PC-9 (cell line): ENCODE measurements around the gene EPB41L5. TPM values are rescaled to one million over a fixed set of nuclear protein-coding genes. Genes with fewer than 3 reads are reported as not detected.
"Not testable (repeated sequence)": the region's sequence is repeated elsewhere in the genome, so short reads cannot be mapped to it uniquely, and the experiment has no call there.

Experiments
- BruUV-seq: library from RNA; stranded (reverse); fragments of 400-500 nt; replicated peaks from 2 replicates; lab custom pipeline; 2021; lab: Mats Ljungman, UMichigan
- CTCF ChIA-PET: fragments of 300-600 bp; sonication (Branson Sonifier 250); formaldehyde crosslinking; loops from one replicate; lab custom pipeline; 2022; ENCODE audit warnings: antibody characterized with exemption; lab: Charles Lee
- POLR2A ChIA-PET: fragments of 300-600 bp; sonication (Branson Sonifier 250); formaldehyde crosslinking; loops from one replicate; lab custom pipeline; 2022; ENCODE audit warnings: antibody characterized with exemption; ENCODE audit not compliant: unreplicated experiment; lab: Charles Lee
- DNase-seq, 2 experiments: peaks; one replicate each; pipeline versions ENCODE4 v3.0.0 to v3.0.0-alpha.2; 2015 to 2022; ENCODE audit warnings: mixed read lengths in 1 of 2
- H2AFZ ChIP-seq: fragments of 200-600 bp; sonication (generic); 2 replicates; pipeline ENCODE4 v1.8.1; 2017; ENCODE audit warnings: antibody characterized with exemption
- H3F3A ChIP-seq: fragments of 200-600 bp; sonication (generic); 2 replicates; pipeline ENCODE4 v1.8.1; 2017; ENCODE audit warnings: antibody characterized with exemption, mild to moderate bottlenecking, low read depth; ENCODE audit not compliant: insufficient read depth
- H3K27ac ChIP-seq: fragments of 200-600 bp; sonication (generic); 2 replicates; pipeline ENCODE4 v1.6.1; 2016; ENCODE audit warnings: mixed run types
- H3K27me3 ChIP-seq: fragments of 200-600 bp; sonication (generic); 2 replicates; pipeline ENCODE4 v1.6.1; 2016; ENCODE audit warnings: low read depth, mixed run types; ENCODE audit not compliant: insufficient read depth
- H3K36me3 ChIP-seq: fragments of 200-600 bp; sonication (generic); 2 replicates; pipeline ENCODE4 v1.6.1; 2016; ENCODE audit warnings: low read depth, mixed run types
- H3K4me1 ChIP-seq: fragments of 200-600 bp; sonication (generic); replicated peaks from 2 replicates; pipeline ENCODE4 v1.6.1; 2016; ENCODE audit warnings: mixed run types; ENCODE audit not compliant: insufficient read depth
- H3K4me2 ChIP-seq: fragments of 200-600 bp; sonication (generic); 2 replicates; pipeline ENCODE4 v1.6.1; 2017; ENCODE audit warnings: mixed run types
- H3K4me3 ChIP-seq: fragments of 200-600 bp; sonication (generic); 2 replicates; pipeline ENCODE4 v1.6.1; 2016; ENCODE audit warnings: mixed run types
- H3K79me2 ChIP-seq: fragments of 200-600 bp; sonication (generic); 2 replicates; pipeline ENCODE4 v1.6.1; 2017; ENCODE audit warnings: low read depth, mixed run types
- H3K9me2 ChIP-seq: fragments of 200-600 bp; sonication (generic); 2 replicates; pipeline ENCODE4 v1.8.1; 2017; ENCODE audit warnings: mild to moderate bottlenecking; ENCODE audit not compliant: insufficient read depth
- H3K9me3 ChIP-seq: fragments of 200-600 bp; sonication (generic); 2 replicates; pipeline ENCODE4 v1.8.1; 2016; ENCODE audit warnings: low read depth; ENCODE audit not compliant: insufficient read depth
- H4K20me1 ChIP-seq: fragments of 200-600 bp; sonication (generic); 2 replicates; pipeline ENCODE4 v1.8.1; 2017; ENCODE audit not compliant: insufficient read depth
- CTCF ChIP-seq: fragments of 200-600 bp; sonication (generic); conservative IDR thresholded peaks from 2 replicates; pipeline ENCODE4 v1.6.1; 2017; ENCODE audit warnings: mixed run types, antibody characterized with exemption, mild to moderate bottlenecking, moderate library complexity
- EZH2 ChIP-seq: fragments of 200-600 bp; sonication (generic); IDR thresholded peaks from 2 replicates; pipeline ENCODE4 v1.8.0; 2017; ENCODE audit warnings: antibody characterized with exemption, low read depth
- intact Hi-C: fragments of 100-400 bp; cut with micrococcal nuclease; formaldehyde crosslinking; loops from one replicate; pipeline ENCODE4 v1.10.0; 2022; ENCODE audit not compliant: unreplicated experiment
- total RNA-seq: library from RNA; stranded (reverse); gene quantifications from 2 replicates; pipeline ENCODE4 v1.2.3, GENCODE V29; 2021

The EPB41L5 gene
- total RNA-seq, 1 experiment from 2014 or later: 18.4 TPM

DNA sequence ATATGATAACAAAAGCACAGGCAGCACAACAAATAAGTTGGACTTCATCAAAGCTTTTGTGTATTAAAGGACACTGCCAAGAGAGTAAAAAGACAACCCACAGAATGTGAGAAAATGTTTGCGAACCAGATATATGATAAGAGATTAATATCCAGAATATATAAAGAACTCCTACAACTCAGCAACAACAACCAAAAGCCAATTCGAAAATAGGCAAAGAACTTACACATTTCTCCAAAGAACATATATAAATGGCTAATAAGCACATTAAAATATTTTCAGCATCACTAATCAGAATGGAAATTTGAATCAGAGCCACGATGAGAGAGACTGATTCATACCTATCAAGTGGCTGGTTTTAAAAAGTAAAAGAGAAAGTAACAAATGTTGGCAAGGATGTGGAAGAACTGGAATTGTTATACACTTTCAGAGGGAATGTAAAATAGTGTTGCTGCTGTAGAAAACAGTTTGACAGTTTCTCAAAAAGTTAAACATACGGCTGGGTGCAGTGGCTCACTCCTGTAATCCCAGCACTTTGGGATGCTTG, 25.2 kb downstream of the EPB41L5 start:
- H3K79me2 ChIP-seq: no peaks in the 10 kb centered on the region
- intact Hi-C loops: no loop called here
- no peaks in the 10 kb centered on the region for H3K9me3 ChIP-seq
- no TSS peak for BruUV-seq
- no peaks in the 10 kb centered on the region for H3K36me3 ChIP-seq
- H3F3A ChIP-seq: 0 out of 2 replicates have a peak, but pooled peaks cover 2% of the 10 kb centered on the region
- H4K20me1 ChIP-seq: no peaks in the 10 kb centered on the region; the same call in 1 of the 2 replicates
- no peaks in the 10 kb centered on the region for H3K9me2 ChIP-seq
- POLR2A ChIA-PET: no interaction called here
- no peaks in the 10 kb centered on the region for H3K4me1 ChIP-seq
- H2AFZ ChIP-seq: no peak overlapping the region
- CTCF ChIA-PET: no interaction called here
- H3K4me2 ChIP-seq: no peak overlapping the region
- TF ChIP-seq CTCF (no peak), EZH2 (no peak)
- H3K4me3 ChIP-seq: no peak overlapping the region
- no peak overlapping the region for H3K27ac ChIP-seq
- DNase-seq: no peak
- H3K27me3 ChIP-seq: no peaks in the 10 kb centered on the region

GRCh38 chr2:120042359-120042758, 29.5 kb downstream of the EPB41L5 start:
- Histone ChIP-seq H3K4me1 (no peaks in the 10 kb centered on the region), H3K27ac (no peak overlapping the region), H3K4me3 (no peak overlapping the region), H3K9me2 (no peaks in the 10 kb centered on the region), H3K27me3 (no peaks in the 10 kb centered on the region), H4K20me1 (no peaks in the 10 kb centered on the region), H3K79me2 (no peaks in the 10 kb centered on the region), H2AFZ (no peak overlapping the region), H3K4me2 (no peak overlapping the region), H3K36me3 (0 out of 2 replicates have a peak, but pooled peaks cover 4% of the 10 kb centered on the region), H3F3A (0 out of 2 replicates have a peak, but pooled peaks cover under 1% of the 10 kb centered on the region), H3K9me3 (peaks cover 5% of the 10 kb centered on the region; the same call in 1 of the 2 replicates)
- ChIA-PET POLR2A (no interaction called here), CTCF (no interaction called here)
- intact Hi-C loops: no loop called here
- TF ChIP-seq EZH2 (no peak), CTCF (no peak)
- no peak for DNase-seq
- BruUV-seq: no TSS peak

DNA sequence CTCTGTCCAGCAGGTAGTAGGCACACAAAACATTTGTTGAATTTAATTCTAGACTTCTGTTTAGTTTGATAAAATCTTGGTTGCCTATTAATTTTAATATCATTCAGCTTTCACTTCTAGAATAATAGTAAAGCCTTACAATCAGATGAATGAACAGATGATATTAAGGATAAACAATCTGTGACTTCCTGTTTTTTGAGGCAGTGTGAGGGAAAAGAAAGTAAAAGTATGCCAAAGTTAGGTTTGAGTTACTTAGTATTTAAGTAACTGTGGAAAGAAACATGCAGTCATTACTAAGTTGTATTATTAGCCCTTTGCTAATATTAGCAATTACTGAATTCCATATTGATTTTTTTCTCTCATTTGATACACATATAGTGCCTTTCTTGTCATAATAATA, 31.5 kb downstream of the EPB41L5 start:
- ChIA-PET POLR2A (no interaction called here), CTCF (no interaction called here)
- BruUV-seq: no TSS peak

GRCh38 chr2:120045775-120046174, 32.9 kb downstream of the EPB41L5 start:
- H3K4me3 ChIP-seq, CTCF ChIA-PET, H3K27ac ChIP-seq, POLR2A ChIA-PET, H3K9me2 ChIP-seq, H3K36me3 ChIP-seq, H3K4me2 ChIP-seq, intact Hi-C loops, H4K20me1 ChIP-seq, H3K9me3 ChIP-seq, H3K4me1 ChIP-seq, BruUV-seq, H3F3A ChIP-seq, H2AFZ ChIP-seq, H3K27me3 ChIP-seq, DNase-seq, H3K79me2 ChIP-seq: not testable (repeated sequence)

More for the DNA sequence above, 31.5 kb downstream of the EPB41L5 start:
- DNase-seq: no peak
- TF ChIP-seq CTCF (no peak), EZH2 (no peak)
- no peak overlapping the region for H2AFZ ChIP-seq
- H4K20me1 ChIP-seq: no peaks in the 10 kb centered on the region
- H3K79me2 ChIP-seq: no peaks in the 10 kb centered on the region
- intact Hi-C loops: no loop called here
- no peaks in the 10 kb centered on the region for H3K9me2 ChIP-seq
- no peaks in the 10 kb centered on the region for H3F3A ChIP-seq
- H3K27ac ChIP-seq: no peak overlapping the region
- H3K4me1 ChIP-seq: no peaks in the 10 kb centered on the region
- H3K27me3 ChIP-seq: no peaks in the 10 kb centered on the region
- no peak overlapping the region for H3K4me2 ChIP-seq
- H3K36me3 ChIP-seq: 0 out of 2 replicates have a peak, but pooled peaks cover 4% of the 10 kb centered on the region
- no peak overlapping the region for H3K4me3 ChIP-seq
- H3K9me3 ChIP-seq: peaks cover 5% of the 10 kb centered on the region; the same call in 1 of the 2 replicates

DNA sequence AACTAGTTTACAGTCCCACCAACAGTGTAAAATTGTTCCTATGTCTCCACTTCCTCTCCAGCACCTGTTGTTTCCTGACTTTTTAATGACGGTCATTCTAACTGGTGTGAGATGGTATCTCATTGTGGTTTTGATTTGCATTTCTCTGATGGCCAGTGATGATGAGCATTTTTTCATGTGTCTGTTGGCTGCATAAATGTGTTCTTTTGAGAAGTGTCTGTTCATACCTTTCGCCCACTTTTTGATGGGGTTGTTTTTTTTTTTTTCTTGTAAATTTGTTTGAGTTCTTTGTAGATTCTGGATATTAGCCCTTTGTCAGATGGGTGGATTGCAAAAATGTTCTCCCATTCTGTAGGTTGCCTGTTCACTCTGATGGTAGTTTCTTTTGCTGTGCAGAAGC, 33.4 kb downstream of the EPB41L5 start:
- H3K9me3 ChIP-seq, BruUV-seq, intact Hi-C loops, H2AFZ ChIP-seq, H3K27ac ChIP-seq, DNase-seq, H3F3A ChIP-seq, H3K4me3 ChIP-seq, H3K79me2 ChIP-seq, H3K4me2 ChIP-seq, POLR2A ChIA-PET, H4K20me1 ChIP-seq, H3K9me2 ChIP-seq, CTCF ChIA-PET, H3K27me3 ChIP-seq, H3K36me3 ChIP-seq, H3K4me1 ChIP-seq: not testable (repeated sequence)
